Fibroblast of mammary gland (primary cell): ENCODE results near the gene CPNE6.

Experiments
- DNase-seq: peaks from one replicate; pipeline ENCODE4 v3.0.0-alpha.2; 2010; ENCODE audit warnings: low read depth
- H3K4me3 ChIP-seq: 2 replicates; pipeline ENCODE4 v1.5.1; 2011; ENCODE audit warnings: low read depth, mild to moderate bottlenecking, low read length, moderate library complexity; ENCODE audit not compliant: control insufficient read depth
- TF ChIP-seq, protein P1 (sequence below): conservative IDR thresholded peaks from 2 replicates; pipeline ENCODE4 v1.5.1; 2011; ENCODE audit warnings: low read depth, low read length, inconsistent platforms; ENCODE audit not compliant: control insufficient read depth, insufficient read depth

The CPNE6 gene

GRCh38 chr14:24094841-24095270 lies 23.5 kb downstream of the CPNE6 start:
- H3K4me3 ChIP-seq: peak overlapping the region; percentile 74
- DNase-seq: no peak
- TF ChIP-seq, protein P1, sequence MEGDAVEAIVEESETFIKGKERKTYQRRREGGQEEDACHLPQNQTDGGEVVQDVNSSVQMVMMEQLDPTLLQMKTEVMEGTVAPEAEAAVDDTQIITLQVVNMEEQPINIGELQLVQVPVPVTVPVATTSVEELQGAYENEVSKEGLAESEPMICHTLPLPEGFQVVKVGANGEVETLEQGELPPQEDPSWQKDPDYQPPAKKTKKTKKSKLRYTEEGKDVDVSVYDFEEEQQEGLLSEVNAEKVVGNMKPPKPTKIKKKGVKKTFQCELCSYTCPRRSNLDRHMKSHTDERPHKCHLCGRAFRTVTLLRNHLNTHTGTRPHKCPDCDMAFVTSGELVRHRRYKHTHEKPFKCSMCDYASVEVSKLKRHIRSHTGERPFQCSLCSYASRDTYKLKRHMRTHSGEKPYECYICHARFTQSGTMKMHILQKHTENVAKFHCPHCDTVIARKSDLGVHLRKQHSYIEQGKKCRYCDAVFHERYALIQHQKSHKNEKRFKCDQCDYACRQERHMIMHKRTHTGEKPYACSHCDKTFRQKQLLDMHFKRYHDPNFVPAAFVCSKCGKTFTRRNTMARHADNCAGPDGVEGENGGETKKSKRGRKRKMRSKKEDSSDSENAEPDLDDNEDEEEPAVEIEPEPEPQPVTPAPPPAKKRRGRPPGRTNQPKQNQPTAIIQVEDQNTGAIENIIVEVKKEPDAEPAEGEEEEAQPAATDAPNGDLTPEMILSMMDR: no peak

- peak overlapping the region; percentile 74 for H3K4me3 ChIP-seq
- DNase-seq: peak; percentile 36
- TF ChIP-seq, protein P1: no peak
Measured at GRCh38 chr14:24095271-24096068, 24.1 kb downstream of the CPNE6 start.

DNA sequence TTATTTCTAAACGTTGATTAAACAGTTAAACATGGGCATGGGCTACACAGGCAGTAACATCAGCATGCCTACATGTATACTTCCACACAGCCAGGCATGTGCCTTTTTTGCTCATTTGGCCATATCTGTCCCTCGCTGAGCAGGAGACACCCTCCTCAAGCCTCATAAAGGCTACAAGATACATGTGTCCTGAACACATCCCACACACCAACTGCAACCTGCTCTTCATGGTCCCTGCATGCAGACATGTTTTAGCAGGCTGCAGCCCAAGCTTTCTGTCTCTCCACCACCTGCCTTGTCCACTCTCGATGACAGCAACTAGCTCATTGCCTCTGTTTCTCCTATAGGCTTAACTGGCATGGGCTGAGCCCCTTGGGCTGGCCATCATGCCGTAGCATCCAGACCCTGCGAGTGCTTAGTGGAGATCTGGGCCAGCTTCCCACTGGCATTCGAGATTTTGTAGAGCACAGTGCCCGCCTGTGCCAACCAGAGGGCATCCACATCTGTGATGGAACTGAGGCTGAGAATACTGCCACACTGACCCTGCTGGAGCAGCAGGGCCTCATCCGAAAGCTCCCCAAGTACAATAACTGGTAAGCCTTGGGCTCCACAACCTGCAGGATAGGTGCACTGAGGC lies 25.3 kb downstream of the CPNE6 start:
- TF ChIP-seq, protein P1: no peak
- no peak overlapping the region for H3K4me3 ChIP-seq
- no peak for DNase-seq

DNA sequence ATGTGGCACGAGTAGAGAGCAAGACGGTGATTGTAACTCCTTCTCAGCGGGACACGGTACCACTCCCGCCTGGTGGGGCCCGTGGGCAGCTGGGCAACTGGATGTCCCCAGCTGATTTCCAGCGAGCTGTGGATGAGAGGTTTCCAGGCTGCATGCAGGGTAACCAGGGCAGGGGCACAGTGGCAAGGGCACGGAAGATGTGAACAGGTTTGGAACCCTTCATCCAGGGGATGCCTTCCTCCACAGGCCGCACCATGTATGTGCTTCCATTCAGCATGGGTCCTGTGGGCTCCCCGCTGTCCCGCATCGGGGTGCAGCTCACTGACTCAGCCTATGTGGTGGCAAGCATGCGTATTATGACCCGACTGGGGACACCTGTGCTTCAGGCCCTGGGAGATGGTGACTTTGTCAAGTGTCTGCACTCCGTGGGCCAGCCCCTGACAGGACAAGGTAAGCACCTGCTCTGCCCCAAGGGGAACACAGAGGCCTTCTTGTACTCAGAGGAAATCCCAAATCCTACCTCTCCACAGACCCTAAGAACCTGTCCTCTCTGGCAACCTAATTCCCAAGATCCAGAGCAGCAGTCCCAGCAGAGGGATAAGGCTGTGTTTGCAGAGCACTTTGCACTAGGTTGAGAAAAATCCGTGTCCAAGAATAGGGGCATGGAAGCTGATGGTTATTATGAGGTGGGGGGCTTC lies 27.0 kb downstream of the CPNE6 start:
- no peak for DNase-seq
- no peak overlapping the region for H3K4me3 ChIP-seq
- TF ChIP-seq, protein P1: no peak

DNA sequence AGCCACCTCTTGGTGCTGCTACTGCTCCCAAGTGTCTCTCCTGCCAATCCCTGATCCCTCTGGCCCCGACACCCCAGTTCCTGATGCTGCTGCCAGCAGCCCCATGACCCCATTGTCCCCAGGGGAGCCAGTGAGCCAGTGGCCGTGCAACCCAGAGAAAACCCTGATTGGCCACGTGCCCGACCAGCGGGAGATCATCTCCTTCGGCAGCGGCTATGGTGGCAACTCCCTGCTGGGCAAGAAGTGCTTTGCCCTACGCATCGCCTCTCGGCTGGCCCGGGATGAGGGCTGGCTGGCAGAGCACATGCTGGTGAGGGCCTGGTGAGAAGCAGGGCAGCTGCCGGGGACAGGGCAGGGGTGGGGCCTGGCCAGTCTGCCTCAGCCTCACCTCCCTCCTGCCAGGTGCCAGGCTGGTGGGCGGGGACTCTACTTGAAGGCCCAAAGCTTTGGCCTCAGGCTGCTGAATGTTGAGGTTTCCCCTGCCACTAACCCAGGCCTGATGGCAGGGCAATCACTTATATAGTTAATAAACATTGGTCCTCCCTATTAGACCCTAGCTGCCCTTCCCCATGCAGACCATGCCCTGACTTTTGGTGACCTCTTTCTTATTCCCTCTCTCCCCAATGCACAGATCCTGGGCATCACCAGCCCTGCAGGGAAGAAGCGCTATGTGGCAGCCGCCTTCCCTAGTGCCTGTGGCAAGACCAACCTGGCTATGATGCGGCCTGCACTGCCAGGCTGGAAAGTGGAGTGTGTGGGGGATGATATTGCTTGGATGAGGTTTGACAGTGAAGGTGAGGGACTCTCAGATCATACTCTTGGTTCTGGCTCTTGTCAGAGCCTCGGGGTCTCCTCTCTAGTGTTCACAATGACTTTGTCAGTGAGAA lies 27.8 kb downstream of the CPNE6 start:
- TF ChIP-seq, protein P1: no peak
- no peak for DNase-seq
- no peak overlapping the region for H3K4me3 ChIP-seq
